HuH-7 (cell line): ENCODE results near the gene SLC41A1.

Experiments
- DNase-seq: peaks from one replicate; pipeline ENCODE4 v3.0.0; 2011; ENCODE audit warnings: low spot score

The SLC41A1 gene

DNA sequence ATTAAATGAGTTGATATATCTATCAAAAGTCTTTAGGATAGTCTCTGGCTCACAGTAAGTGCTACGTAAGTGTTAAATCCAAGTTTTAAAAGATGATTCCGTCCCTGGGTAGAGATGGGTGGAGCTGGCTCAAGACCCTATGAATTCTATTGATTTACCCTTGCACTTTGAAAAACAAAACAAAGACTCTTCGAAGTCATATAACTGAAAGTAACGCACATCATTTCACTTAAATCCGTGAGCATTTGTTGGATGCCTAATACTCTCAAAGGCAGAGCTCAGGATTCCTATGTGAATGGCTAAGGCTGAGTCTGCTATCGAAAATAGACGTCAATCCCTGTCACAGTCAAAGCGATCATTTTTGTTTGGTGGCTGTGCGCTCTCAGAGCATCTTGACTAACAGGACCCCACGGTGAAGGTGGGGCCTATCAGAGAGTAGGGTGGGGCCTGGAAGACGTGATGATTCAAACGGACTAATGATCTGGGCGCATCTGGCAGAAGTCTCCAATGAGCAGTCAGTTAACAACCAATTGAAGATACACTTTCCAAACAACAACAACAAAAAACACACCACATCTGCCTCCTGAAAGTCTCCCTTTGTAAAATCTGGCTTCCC, 61.9 kb downstream of the SLC41A1 start:
- no peak for DNase-seq

DNA sequence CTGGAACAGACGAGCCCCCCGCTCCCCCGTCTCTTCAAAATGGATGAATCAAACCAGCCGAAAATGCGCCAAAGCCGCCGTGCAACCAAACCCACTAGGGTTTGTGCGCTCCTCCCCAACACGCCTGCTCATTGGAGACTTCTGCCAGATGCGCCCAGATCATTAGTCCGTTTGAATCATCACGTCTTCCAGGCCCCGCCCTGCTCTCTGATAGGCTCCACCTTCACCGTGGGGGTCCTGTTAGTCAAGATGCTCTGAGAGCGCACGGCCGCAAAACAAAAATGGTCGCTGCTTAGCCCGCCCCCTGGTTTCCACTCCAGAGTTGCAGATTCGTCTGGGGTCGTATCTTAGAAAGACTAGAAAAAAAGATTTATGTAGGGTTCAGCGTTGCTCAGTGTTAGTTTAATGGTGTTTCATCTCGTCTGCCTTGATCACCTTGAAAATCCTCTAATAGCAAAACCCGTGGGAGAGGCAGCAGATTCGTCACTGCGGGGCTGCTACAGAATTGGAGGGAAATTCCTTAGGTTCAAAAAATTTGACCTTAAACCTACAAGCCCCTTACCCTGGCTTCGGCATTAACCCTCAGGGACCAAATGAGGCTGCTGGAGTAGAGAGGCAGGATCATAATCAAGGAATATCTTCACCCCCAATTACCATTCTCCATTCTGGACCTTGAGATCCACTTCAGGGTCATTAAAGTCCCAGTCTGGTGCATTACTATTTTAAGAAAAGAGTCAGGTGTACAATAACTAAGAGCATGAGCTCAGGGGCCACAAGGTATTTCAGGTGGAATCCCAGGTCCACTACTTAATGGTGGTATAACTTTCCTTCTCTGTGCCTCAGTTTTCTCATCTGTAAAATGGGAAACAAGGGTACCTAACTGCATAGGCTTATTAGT, 62.6 kb downstream of the SLC41A1 start, which contains the start of gene NUCKS1:
Gene NUCKS1 (minus strand): TSS at position 45 of the 898 bp plus-strand sequence. CDS start 209 bp downstream, outside the sequence.
- DNase-seq = peak; percentile 76

DNA sequence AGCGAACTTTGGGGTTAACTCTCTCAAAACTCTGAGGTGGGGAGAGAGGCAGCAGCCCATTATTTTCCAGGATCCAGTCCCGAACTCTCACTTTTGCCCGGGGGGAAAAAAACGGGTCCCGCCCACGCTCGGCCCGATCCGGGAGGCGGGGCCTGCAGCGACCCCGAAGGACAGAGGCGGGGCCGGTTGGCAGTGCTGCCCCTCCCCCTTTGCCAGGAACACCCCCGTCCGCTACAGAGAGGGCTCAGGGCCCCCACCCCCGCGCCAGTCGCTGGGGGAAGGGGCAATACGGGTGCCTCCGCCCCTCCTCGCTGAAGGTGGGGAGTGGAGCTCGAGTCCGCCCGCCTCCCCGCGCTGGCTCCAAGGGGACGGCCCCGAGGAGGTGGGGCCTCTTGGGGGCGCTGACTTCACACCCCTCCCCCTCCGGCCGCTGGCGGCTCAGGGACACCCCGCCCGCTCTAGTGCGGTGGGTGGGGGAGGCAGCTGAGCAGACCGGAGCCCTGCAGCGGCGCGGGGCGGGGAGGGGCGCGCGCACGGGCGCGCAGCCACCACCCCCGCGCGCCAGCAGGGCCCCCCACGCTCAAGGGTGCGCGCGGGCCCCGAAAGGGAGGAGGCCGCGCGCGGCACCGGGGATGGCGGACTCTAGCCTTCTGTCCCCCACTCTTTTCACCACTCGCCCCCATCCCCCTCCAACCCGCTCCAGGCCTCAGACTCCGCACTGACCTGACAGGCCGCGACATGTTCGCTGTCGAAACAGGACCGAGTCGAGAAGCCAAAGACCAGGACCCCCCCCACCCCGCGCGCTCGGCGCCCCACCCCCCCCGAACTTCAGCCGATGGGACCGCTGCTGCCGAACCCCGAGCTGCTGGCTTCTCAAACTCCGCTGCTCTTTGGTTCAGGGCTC, 63.5 kb downstream of the SLC41A1 start:
- DNase-seq = peak; percentile 90

- DNase-seq = peak; percentile 51
These were observed 64.4 kb downstream of the SLC41A1 start for GRCh38 chr1:205748403-205749233.

DNA sequence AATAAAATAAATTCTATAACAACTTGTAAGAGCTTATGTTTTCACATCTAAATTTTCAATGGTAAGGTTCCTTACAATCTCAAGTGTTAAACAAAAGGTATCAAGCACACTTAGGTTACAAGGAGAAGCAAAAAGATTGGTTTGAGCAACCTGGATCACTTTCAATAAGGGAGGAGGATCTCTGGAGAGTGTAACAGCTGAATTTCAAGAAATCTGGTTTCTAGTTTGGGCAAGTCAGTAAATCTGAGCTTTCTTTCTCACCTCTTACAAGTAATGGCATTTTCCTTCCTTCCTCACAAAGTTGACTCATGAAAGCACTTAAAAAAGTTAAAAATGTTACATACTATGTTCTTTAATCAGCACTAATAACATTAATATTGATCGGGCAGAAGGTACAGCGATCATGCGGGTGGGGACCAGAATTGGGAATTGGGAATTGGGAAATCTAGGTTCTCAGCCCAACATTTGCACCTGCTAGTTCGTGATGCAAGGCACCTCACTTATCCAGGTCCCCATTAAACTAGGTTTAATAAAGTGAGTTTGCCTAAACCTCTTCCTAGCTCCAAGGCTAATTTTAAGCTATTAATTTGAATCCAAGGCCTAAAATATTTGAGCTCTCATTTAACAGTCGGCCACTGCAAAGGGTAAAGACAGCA, 66.1 kb downstream of the SLC41A1 start:
- DNase-seq = no peak

DNA sequence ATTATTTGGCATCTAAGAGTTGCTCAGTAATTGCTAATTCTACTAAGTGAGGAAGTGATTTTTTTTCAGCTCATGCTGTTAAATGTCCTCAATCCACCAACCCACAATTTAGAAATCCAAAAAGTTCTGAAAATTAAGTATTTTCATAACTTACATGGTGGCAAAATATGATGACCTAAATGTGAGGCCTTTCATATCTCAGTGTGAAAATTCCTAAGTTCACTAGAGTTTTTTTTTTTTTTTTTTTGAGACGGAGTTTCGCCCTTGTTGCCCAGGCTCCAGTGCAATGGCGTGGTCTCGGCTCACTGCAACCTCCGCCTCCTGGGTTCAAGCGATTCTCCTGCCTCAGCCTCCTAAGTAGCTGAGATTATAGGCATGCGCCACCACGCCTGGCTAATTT, 68.6 kb downstream of the SLC41A1 start:
- DNase-seq = no peak

GRCh38 chr1:205743977-205744376, 69.0 kb downstream of the SLC41A1 start:
- DNase-seq = no peak

DNA sequence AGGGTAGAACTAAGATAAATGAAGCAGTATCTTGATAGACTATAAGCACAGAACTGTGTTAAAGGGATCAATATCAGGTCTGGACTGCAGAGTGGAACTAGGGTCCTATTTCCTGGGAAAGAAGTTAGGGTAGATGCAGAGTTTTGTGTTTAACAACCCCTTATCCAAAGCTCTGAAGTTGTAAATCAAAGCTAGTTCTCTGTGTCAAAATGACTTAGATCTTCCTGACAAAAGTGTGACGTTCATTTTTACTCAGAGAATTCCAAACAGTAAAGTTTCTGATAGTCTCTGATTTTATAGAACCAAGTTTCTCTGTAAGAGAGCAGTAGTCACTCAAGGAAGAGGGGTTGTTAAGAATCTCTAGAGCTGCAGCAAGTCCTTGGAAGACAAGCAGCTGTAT, 71.3 kb downstream of the SLC41A1 start:
- no peak for DNase-seq

DNA sequence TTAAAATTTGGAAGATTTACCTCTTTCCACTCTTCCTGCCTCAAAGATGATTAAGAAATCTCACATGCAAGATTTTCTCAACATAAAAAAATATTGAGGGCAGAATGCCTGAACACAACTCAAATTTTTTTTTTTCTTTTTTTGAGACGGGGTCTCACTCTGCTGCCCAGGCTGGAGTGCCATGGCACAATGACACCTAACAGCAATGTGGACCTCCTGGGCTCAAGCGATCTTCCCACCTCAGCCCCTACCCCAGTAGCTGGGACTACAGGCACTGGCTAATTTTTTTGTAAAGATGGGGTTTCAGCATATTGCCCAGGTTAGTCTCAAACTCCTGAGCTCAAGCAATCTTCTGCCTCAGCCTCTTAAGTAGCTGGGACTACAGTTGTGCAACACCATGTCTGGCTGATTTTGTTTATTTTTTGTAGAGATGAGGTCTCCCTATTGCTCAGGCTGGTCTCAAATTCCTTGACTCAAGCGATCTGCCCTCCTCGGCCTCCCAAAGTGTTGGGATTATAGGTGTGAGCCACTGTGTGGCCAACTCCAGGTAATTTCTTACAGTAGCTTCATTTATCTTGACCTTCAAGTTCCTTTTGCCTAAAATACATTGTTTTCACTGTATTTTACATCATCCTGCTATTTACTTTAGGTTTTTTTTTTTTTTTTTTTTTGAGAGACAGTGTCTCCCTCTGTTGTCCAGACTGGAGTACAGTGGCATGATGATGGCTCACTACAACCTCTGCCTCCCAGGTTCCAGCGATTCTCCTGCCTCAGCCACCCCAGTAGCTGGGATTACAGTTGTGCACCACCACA, 73.4 kb downstream of the SLC41A1 start:
- DNase-seq = no peak
